Erythroblast (primary cell): ENCODE measurements around the gene CLEC2L.

Source experiments
- DNase-seq, 2 experiments: peaks; one replicate each; lab custom pipeline; 2025; lab: John Stamatoyannopoulos, UW
- GATA1 ChIP-seq: IDR thresholded peaks from 2 replicates; pipeline ENCODE4 v1.6.1; 2011; ENCODE audit warnings: low read depth, mild to moderate bottlenecking, control low read depth, low read length, moderate library complexity
- POLR2A ChIP-seq: IDR thresholded peaks from 2 replicates; pipeline ENCODE4 v1.6.1; 2011; ENCODE audit warnings: mild to moderate bottlenecking, low read length

The CLEC2L gene

GRCh38 chr7:139570626-139571025, 47.1 kb downstream of the CLEC2L start:
- TF ChIP-seq POLR2A (no peak), GATA1 (no peak)
- no peak for DNase-seq

- TF ChIP-seq GATA1 (no peak), POLR2A (no peak)
- DNase-seq: no peak
Measured at GRCh38 chr7:139571190-139571589, 47.7 kb downstream of the CLEC2L start.

- DNase-seq: no peak
- TF ChIP-seq POLR2A (no peak), GATA1 (no peak)
Measured at GRCh38 chr7:139571651-139572050, 48.2 kb downstream of the CLEC2L start.

DNA sequence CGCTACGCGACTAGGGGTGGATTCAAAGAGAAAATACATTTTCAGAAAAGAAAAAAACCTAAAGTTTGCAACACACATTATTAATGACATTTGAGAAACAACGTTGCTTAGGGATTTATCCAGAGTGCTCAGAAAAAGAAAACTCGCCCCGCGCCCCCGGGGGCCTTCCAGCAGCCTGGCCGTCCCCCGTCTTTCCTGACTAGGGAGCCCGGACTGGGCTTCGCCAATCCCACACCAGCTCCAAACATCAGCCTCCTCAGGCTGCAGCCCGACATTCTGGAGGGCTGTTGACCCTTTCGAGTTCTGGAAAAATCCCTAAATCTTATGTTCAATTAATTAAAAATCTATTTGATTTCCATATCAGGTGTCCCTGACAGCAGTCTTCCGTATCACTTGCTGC, 48.6 kb downstream of the CLEC2L start:
- DNase-seq: no peak
- TF ChIP-seq GATA1: no peak
- TF ChIP-seq POLR2A: no peak

GRCh38 chr7:139572704-139573385, 49.4 kb downstream of the CLEC2L start:
- DNase-seq: no peak
- TF ChIP-seq POLR2A (no peak), GATA1 (no peak)

GRCh38 chr7:139573871-139574270, 50.4 kb downstream of the CLEC2L start:
- TF ChIP-seq GATA1 (no peak), POLR2A (no peak)
- no peak for DNase-seq

DNA sequence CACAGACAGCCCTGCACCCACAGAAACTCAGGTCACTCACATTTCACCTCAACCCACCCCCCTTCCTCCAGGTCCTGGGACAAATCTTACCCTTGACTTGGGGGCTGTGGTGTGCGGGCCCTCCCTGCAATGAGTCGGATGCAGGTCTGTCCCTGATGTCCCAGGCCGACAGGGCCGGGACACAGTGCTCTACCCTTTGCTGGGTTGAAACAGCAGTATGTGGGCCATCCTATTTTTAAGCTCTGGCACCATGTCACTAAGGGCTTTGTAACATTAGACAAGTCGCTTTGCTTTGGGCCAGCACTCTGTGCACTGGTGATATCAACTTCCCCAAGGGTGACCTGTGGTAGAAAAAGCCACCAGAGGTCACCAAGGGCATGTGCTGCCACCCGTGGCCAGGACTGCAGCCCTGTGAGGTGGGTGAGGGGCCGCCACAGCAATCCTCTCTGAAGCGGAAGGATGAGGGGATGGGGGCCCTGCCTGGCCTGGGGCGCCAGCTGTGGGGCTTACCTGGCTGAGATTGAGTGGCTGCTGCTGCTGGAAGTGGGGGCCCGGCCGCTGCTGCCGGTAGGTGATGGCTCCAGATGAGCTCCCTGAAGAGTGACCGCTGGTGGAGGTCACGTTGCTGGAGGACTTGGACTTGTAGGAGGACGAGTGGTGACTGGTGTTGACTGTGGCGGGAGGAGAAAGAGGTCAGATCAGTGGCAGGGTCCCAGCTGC, 51.3 kb downstream of the CLEC2L start:
- no peak for DNase-seq
- TF ChIP-seq POLR2A (no peak), GATA1 (no peak)

DNA sequence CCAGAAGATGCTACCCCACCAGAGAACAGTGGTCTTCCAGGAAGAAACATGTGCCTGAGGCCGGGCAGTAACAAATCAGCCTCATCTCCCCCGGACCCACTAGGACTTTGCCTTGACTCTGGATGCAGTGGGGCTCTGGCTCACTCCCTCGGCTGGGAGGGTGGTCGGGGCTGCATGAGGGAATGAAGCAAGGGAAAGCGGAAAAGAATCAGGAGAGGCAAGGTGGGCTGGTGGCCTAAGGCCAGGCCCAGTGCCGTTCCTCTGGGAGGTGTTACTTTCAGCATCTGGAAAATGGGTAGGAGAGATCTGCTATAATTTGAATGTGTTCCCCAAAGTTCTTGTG, 51.8 kb downstream of the CLEC2L start:
- no peak for DNase-seq
- TF ChIP-seq GATA1: no peak
- TF ChIP-seq POLR2A: no peak

DNA sequence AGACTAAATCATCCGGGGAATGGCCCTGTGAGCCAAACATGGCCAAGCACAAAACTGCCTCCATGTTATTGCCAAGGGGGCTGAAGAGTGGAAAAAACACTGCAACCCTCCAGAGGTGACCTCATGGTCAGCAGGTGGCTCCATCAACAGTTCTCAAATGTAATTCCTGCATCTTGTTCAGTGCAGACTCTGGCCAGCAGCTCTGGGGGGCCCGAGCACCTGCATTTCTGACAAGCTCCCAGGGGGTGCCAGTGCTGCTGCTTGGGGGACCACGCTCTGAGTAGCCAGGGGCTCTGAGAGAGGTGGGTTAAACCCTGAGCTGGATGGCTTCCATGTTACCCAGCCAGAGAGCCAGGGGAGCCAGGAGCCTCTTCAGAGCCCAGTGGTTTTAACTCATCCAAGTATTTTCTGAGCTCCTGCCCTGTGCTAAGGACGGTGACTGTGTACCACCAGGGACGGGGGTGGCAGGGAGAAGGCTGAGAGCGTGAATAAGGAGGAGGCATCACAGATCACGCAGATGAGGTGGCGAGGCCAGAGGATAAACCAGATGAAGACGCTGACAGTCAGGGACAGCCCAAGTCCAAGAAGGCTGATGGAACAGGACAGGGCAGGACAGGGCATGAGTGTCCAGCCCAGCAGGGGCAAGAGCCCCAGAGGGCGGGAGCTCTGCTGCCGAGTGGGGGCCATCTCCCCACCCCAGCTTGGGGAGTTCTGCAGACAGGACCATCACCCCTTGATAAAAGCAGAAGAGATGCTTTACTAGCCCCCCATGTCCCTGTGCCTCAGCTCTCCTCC, 52.9 kb downstream of the CLEC2L start:
- TF ChIP-seq POLR2A (no peak), GATA1 (no peak)
- no peak for DNase-seq

DNA sequence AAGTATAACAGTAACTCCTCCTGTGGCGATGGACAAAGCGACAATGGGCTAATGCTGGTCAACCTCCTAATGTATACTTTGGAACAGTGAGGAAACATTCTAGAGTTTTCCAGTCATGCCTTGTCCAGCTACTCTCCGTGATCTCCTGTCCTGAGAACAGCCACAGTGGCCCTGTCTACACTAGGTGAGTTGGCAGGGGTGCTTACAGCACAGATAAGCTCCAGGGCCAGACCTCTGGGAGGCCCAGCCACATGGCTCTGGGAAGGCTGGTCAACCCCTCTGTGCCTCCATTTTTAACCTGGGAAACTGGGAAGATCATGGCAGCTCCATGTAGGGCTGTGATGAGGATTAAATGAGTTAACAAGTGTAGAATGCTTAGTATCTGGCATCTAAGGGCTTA, 57.0 kb downstream of the CLEC2L start:
- DNase-seq: no peak
- TF ChIP-seq POLR2A (no peak), GATA1 (no peak)

DNA sequence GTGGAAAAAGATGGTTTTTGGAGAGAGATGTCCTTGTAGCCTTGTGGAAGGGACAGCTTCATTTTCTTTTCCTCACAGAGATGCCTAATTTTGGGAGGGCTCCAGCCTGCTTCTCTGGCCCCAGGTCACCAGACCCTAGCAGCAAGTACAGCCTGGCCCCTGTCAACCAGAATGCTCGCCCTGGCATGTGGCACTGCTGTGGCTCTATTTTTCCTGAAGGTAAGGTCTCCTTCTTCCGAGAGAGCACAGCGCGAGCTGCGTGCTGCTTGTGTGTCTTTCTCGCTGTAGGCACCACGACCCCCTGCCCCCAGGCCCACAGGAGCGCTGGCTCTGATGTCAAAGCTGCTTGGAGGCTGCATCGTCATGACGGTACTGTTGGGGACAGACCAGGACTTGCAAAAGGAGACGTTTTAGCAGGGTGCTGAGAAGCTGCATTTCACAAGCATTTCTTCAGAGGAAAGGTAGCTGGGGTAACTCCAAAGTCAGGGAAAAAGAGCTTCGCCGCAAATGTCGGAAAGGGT, 58.7 kb downstream of the CLEC2L start:
- no peak for DNase-seq
- no peak for TF ChIP-seq GATA1

DNA sequence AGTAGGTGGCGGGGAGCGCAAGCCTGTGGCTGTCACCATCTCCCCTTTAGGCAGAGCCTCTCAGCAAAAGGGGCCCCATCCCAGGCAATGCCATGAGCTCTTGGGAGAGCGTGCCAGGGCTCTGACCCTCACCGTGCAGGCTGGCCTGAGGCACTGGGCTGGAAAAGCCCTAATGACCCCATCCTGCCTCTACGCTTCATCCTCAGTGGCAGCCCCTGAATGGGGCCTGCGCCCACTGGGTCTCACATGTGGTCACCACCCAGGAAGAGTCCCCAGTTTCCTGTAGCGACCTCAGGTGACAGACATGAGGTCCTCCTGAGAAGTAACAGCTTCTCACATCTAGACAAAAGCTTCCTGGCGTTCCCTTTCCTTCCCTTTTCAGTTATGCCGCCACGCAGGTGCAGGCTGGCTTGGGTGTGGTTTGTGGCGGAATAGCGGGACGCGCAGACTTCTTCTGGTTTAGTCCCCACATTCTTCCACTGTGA, 59.2 kb downstream of the CLEC2L start:
- no peak for TF ChIP-seq POLR2A
- TF ChIP-seq GATA1: no peak

GRCh38 chr7:139583826-139584553, 60.5 kb downstream of the CLEC2L start:
- TF ChIP-seq POLR2A (no peak), GATA1 (no peak)
- no peak for DNase-seq

More for the DNA sequence above, 59.2 kb downstream of the CLEC2L start:
- DNase-seq: no peak

DNA sequence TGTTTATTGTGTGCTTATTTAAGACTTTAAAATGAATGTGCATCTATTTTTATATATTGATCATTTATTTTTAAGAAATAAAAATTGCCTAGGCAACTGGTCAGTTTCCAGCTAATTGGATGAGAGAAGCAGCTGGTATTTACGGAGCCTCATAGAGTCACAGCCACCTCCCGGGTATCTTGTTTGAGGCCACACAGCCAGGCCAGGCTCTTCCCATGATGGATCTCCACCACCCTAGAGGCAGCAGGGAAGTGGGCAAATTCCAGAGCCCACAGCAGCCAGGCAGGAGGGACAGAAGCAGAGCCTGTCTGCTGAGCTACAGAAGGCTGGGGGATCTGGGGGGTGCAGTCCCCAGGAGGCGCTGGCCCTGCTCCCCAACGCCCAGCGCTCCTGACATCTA, 61.6 kb downstream of the CLEC2L start:
- DNase-seq: no peak
- TF ChIP-seq POLR2A (no peak), GATA1 (no peak)
